Upper lobe of left lung (tissue), 6 donors: ENCODE measurements around the gene GABRD. TPM values are rescaled to one million over a fixed set of nuclear protein-coding genes. Genes with fewer than 3 reads are reported as not detected.

Source experiments
- ATAC-seq, 2 donors: fragments of 200-7000 bp; cut with Tn5 transposase; one replicate each; pipeline ENCODE4 v1.9.1; 2022; ENCODE audit warnings: mild to moderate bottlenecking in 2 of 2, moderate library complexity in 2 of 2; ENCODE audit not compliant: low FRiP score in 2 of 2
- DNase-seq, 2 donors: peaks; one replicate each; pipeline ENCODE4 v3.0.0-alpha.2; 2019 to 2020
- H3K27ac ChIP-seq, 4 donors: fragments of 200-600 bp; sonication (generic); one replicate each; pipeline ENCODE4 v1.5.1; 2016 to 2019
- H3K27me3 ChIP-seq, 4 donors: fragments of 200-600 bp; sonication (generic); one replicate each; pipeline ENCODE4 v1.5.1; 2017 to 2019
- H3K36me3 ChIP-seq, 4 donors: fragments of 200-600 bp; sonication (generic); one replicate each; pipeline ENCODE4 v1.5.1; 2016 to 2019
- H3K4me1 ChIP-seq, 4 donors: fragments of 200-600 bp; sonication (generic); one replicate each; pipeline ENCODE4 v1.5.1; 2018 to 2019
- H3K4me3 ChIP-seq, 4 donors: fragments of 200-600 bp; sonication (generic); one replicate each; pipeline ENCODE4 v1.5.1; 2017 to 2019; ENCODE audit warnings: mild to moderate bottlenecking in 2 of 4, moderate library complexity in 1 of 4
- H3K9me3 ChIP-seq, 4 donors: fragments of 200-600 bp; sonication (generic); one replicate each; pipeline ENCODE4 v1.5.1; 2018 to 2019
- CTCF ChIP-seq, 6 experiments: fragments of 450-650 bp in 4 of 6; fragments of 200-600 bp in 2 of 6; sonication (generic) in 2 of 6; IDR thresholded peaks; one replicate each; pipeline ENCODE4 v1.5.1; 2016 to 2019; ENCODE audit warnings: antibody characterized with exemption in 6 of 6
- EP300 ChIP-seq, 4 donors: sonication (generic); formaldehyde crosslinking; IDR thresholded peaks; one replicate each; pipeline ENCODE4 v1.5.1; 2017; ENCODE audit warnings: antibody characterized with exemption in 4 of 4, control low read depth in 2 of 4
- POLR2A ChIP-seq, 4 donors: fragments of 450-650 bp; IDR thresholded peaks; one replicate each; pipeline ENCODE4 v1.5.1; 2016 to 2017; ENCODE audit warnings: antibody characterized with exemption in 4 of 4, mild to moderate bottlenecking in 2 of 4
- POLR2AphosphoS5 ChIP-seq, 2 donors: sonication (generic); formaldehyde crosslinking; IDR thresholded peaks; one replicate each; pipeline ENCODE4 v1.5.1; 2017; ENCODE audit warnings: antibody characterized with exemption in 2 of 2
- WGBS, 2 donors: methylation state at CpG; one replicate each; pipeline ENCODE4 v1.1.5; 2017 to 2018; 5-methylcytosine and 5-hydroxymethylcytosine counted together
- total RNA-seq, 6 donors: library from RNA; depleted of rRNA in 4 of 6; stranded (reverse); fragments of >200 nt in 4 of 6; gene quantifications; one replicate each; pipeline versions ENCODE4 v1.1.0 to v1.2.1, GENCODE V29; 2016 to 2021
- donor health status: DM: no; HTN: no; CAD: no; lungs with moderate emphysema.
- donor health status: DM: no; HTN: yes; CAD: no; lungs with severe emphysema.

GABRD gene
- total RNA-seq, 6 donors from 2014 or later = 0.26 to 8.2 (median 1.2) TPM; not detected in 3

DNA sequence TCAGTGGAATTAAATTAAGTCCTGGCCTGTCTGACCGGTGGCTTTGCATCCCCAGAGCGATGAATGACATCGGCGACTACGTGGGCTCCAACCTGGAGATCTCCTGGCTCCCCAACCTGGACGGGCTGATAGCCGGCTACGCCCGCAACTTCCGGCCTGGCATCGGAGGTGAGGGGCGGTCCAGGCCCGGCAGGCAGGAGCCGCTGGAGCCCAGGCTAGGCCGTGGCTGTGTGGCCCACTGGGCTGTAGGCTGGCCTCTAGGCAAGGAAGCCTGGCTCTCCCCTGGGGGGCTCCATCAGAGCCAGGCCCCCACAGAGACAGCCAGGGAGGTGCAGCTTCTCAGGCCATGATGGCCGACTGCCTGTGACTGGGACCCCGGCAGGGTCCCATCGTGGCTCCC lies 5.7 kb downstream of the GABRD start:
- H3K27me3 ChIP-seq = peaks cover 0 to 27% (median 12%) of the 10 kb centered on the region in 4 donors
- H3K9me3 ChIP-seq = no peaks in the 10 kb centered on the region
- WGBS, 2 donors = 86 to 92% methylated on average over 12 to 18 of the region's 18 CpGs
- H3K36me3 ChIP-seq = no peaks in the 10 kb centered on the region
- DNase-seq (peak in 1 of 2 donors; percentile 60), ATAC-seq (no peak)
- H3K4me1 ChIP-seq = peaks cover under 1 to 14% (median 10%) of the 10 kb centered on the region in 4 donors
- TF ChIP-seq POLR2AphosphoS5 (IDR thresholded peaks at IDR 0.05) (no peak), POLR2A (IDR thresholded peaks at IDR 0.05) (no peak), CTCF (IDR thresholded peaks at IDR 0.05) (no peak), EP300 (IDR thresholded peaks at IDR 0.05) (no peak)
- no peak overlapping the region for H3K27ac ChIP-seq
- no peak overlapping the region for H3K4me3 ChIP-seq

GRCh38 chr1:2025491-2025981 lies 6.4 kb downstream of the GABRD start:
- peak in 1 of 2 donors; percentile 87 for DNase-seq
- TF ChIP-seq POLR2AphosphoS5 (IDR thresholded peaks at IDR 0.05) (no peak), EP300 (IDR thresholded peaks at IDR 0.05) (no peak), CTCF (IDR thresholded peaks at IDR 0.05) (no peak), POLR2A (IDR thresholded peaks at IDR 0.05) (no peak)
- H3K27me3 ChIP-seq = peaks cover 0 to 20% (median 8%) of the 10 kb centered on the region in 4 donors
- peaks cover 0 to 10% (median 8%) of the 10 kb centered on the region in 4 donors for H3K4me1 ChIP-seq
- 53 to 58% methylated on average over 19 to 36 of the region's 39 CpGs for WGBS, 2 donors
- ATAC-seq = no peak
- H3K4me3 ChIP-seq = no peak overlapping the region
- H3K27ac ChIP-seq = peak overlapping the region in 2 of 4 donors; percentile 17 to 37
- no peaks in the 10 kb centered on the region for H3K9me3 ChIP-seq
- H3K36me3 ChIP-seq = no peaks in the 10 kb centered on the region

- Histone ChIP-seq H3K27me3 (no peaks in the 10 kb centered on the region), H3K9me3 (no peaks in the 10 kb centered on the region), H3K4me3 (no peak overlapping the region), H3K27ac (no peak overlapping the region), H3K36me3 (no peaks in the 10 kb centered on the region), H3K4me1 (peaks cover 0 to 10% (median 8%) of the 10 kb centered on the region in 4 donors)
- WGBS, 2 donors = 86 to 92% methylated on average over 45 to 46 of the region's 46 CpGs
- ATAC-seq (no peak), DNase-seq (peak in 1 of 2 donors; percentile 78)
- TF ChIP-seq EP300 (IDR thresholded peaks at IDR 0.05) = no peak
- TF ChIP-seq CTCF (IDR thresholded peaks at IDR 0.05) = no peak
- TF ChIP-seq POLR2AphosphoS5 (IDR thresholded peaks at IDR 0.05) = no peak
- no peak for TF ChIP-seq POLR2A (IDR thresholded peaks at IDR 0.05)
These were observed 8.9 kb downstream of the GABRD start for GRCh38 chr1:2027961-2028583.

GRCh38 chr1:2028870-2029560 lies 9.9 kb downstream of the GABRD start:
- no peaks in the 10 kb centered on the region for H3K27me3 ChIP-seq
- H3K4me3 ChIP-seq = no peak overlapping the region
- ATAC-seq = no peak
- H3K4me1 ChIP-seq = peaks cover 0 to 10% (median 8%) of the 10 kb centered on the region in 4 donors
- TF ChIP-seq EP300 (IDR thresholded peaks at IDR 0.05) = no peak
- no peak for TF ChIP-seq POLR2AphosphoS5 (IDR thresholded peaks at IDR 0.05)
- peak in 1 of 2 donors; percentile 79 for DNase-seq
- WGBS, 2 donors = 86% methylated on average over 21 of the region's 26 CpGs; no CpG with 5 or more reads in 1 of the 2 donors
- H3K9me3 ChIP-seq = no peaks in the 10 kb centered on the region
- no peaks in the 10 kb centered on the region for H3K36me3 ChIP-seq
- no peak overlapping the region for H3K27ac ChIP-seq

GRCh38 chr1:2029561-2029960 lies 10.4 kb downstream of the GABRD start:
- no peaks in the 10 kb centered on the region for H3K36me3 ChIP-seq
- H3K4me3 ChIP-seq = no peak overlapping the region
- TF ChIP-seq CTCF (IDR thresholded peaks at IDR 0.05) = no peak
- no peak for TF ChIP-seq POLR2AphosphoS5 (IDR thresholded peaks at IDR 0.05)
- TF ChIP-seq POLR2A (IDR thresholded peaks at IDR 0.05) = no peak
- TF ChIP-seq EP300 (IDR thresholded peaks at IDR 0.05) = no peak
- no peaks in the 10 kb centered on the region for H3K9me3 ChIP-seq
- ATAC-seq (no peak), DNase-seq (no peak)
- WGBS, 2 donors = 85 to 92% methylated on average over 4 to 12 of the region's 15 CpGs
- no peak overlapping the region for H3K27ac ChIP-seq
- no peaks in the 10 kb centered on the region for H3K27me3 ChIP-seq
- peaks cover 0 to 10% (median 8%) of the 10 kb centered on the region in 4 donors for H3K4me1 ChIP-seq
